ENCODE results near the gene CYP2F1.
"Not testable (repeated sequence)": the region's sequence is repeated elsewhere in the genome, so short reads cannot be mapped to it uniquely, and the experiment has no call there.

Gene CYP2F1

DNA sequence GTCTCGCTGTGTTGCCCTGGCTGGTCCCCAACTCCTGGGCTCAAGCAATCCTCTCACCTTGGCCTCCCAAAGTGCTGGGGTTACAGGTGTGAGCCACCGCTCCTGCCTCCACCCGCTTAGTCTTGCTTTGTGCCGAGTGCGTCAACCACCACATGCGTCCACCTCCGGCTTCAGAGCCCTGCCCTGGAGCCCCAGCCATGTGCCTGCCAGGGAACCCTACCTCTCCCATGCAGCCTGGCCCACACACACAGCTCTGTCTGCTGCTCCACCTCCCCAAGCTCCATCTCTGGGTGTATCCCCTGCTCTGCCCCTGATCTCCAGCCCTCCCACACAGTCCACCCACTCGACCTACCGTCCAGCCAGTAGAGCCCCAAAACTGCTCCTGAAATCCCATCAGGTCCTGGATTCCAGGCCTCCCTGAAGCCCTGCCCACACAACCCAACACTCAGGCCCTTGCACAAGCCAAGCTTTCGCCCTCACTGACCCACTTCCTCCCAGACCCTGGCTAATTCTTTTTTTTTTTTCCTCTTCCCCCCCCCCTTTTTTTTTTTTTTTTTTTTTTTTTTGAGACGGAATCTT lies 9.6 kb downstream of the CYP2F1 start:
- H3K4me3 ChIP-seq (ENCODE audit: low read depth, low read length): no peak overlapping the region

DNA sequence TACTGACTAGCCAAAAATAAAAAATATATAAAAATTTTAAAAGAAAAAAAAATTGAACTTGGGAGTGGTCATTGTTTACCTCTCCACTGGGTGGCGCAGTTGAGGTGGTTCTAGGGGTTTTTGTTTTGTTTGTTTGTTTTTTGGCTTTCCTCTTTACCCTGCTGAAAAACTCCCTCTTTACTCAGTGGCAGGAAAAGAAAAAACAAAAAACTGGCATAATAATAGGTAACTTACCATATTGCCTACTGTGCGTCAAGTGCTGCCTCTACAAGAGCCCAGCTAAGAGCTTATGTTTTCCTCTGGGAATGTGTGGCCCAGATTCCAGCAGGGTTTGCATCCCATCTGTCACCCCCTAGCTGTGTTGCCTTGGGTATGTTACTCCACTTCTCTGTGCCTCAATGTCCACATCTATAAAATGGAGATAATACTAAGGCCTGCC lies 12.6 kb downstream of the CYP2F1 start:
- H3K4me3 ChIP-seq (ENCODE audit: low read depth, low read length): not testable (repeated sequence)

DNA sequence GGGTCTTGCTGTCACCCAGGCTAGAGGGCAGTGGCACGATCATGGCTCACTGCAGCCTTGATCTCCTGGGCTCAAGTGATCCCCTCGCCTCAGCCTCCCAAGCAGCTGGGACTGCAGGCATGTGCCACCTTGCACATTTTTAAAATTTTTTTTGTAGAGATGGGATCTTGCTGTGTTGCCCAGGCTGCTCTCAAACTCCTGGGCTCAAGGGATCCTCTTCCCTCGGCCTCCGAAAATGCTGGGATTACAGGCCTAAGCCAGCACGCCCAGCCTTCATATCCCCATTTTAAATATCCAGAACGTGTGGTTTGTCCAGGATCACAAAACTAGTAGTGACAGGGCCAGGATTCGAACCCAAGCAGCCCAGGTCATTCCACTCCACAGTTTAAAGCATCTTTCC lies 13.1 kb downstream of the CYP2F1 start:
- H3K4me3 ChIP-seq (ENCODE audit: low read depth, low read length): not testable (repeated sequence)

DNA sequence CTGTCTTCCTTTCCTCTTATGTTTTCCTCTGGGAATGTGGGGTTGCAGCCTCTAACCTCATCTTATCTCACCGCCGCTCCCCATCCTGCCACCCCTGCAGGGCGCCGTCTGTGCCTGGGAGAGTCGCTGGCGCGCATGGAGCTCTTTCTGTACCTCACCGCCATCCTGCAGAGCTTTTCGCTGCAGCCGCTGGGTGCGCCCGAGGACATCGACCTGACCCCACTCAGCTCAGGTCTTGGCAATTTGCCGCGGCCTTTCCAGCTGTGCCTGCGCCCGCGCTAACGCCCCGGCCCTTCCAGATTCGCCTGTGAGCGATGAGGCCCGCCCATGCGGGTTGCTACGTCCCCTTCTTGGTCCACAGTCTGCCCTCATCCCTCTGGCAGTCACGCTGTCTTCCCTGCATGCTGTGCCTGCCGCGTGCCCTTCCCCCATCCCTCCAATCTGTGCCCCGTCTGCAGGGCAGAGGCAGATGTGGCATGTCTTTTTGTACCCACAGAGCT lies 13.6 kb downstream of the CYP2F1 start:
- H3K4me3 ChIP-seq (ENCODE audit: low read depth, low read length): not testable (repeated sequence)

DNA sequence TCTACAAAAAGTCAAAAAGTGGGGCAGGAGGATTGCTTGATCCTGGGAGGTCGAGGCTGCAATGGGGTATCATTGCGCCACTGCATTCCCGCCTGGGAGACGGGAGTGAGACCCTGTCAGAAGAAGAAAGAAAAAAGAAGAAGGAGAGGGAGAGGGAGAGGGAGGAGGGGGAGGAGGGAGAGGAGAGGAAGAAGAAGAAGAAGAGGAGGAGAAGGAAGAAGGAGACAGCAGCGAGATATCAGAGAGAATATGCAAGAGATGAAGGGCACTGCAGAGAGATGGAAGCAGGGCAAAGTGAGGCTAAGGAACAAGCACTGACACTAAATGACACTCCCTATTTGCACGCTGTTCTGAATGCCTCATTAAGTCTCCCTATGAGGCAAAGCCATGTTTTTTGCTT lies 14.5 kb downstream of the CYP2F1 start:
- no peak overlapping the region for H3K4me3 ChIP-seq (ENCODE audit: low read depth, low read length)

DNA sequence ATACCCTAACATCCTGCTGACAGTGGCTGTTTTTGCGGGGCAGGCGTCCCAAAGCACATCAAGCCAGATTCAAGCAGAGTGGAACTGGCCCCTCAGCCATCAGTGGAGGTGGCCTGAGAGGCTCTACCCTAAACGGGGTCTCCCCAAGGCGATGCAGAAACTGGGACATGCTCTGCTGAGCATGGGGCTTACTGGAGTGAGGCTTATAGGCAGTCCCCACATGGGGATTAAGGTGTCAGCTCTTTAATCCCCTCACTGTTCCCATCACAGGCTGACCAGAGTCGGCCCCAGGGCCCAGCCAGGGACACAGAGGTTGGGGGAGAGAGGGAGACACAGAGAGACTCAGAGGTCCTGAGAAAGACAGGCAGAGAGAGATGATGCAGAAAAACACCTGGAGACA lies 17.0 kb downstream of the CYP2F1 start:
- no peak overlapping the region for H3K4me3 ChIP-seq (ENCODE audit: low read depth, low read length)

DNA sequence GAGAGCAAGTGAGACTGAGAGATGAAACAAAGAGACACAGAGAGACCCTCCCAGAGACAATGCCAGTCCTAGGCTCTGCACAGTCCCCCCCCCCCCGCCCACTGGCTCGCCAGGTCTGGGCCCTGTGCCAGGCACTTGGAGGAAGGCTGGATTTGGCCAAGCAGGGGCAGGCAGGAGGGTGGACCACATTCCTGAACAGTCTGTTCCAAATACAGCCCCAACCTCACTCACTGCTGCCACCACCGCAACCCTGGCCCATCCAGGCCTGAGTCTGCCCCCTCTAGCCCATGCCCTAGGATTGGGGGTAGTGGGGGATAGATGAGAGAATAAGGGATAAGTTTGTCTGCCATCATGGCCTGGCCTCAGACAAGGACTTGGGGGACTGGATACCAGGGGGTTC lies 19.0 kb downstream of the CYP2F1 start:
- no peak overlapping the region for H3K4me3 ChIP-seq (ENCODE audit: low read depth, low read length)

DNA sequence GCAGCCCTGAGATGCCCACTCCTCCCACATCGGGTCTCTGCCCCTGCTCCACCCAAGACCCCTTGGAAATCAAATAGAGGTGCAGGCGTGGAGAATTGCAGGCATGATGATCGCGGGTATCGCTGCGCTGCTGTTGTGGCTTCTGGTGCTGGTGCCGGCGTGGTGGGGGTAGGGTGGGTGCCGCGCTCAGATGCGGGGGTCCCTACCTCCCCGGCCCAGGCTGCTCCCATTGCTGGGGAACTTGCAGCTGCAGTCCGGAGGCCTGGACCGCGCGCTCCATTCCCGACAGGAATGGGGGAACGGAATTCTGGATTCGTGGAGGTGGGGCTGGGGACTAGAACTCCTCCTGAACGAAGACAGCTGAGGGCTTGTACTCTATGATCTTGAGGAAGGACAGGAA lies 20.4 kb downstream of the CYP2F1 start:
- H3K4me3 ChIP-seq (ENCODE audit: low read depth, low read length): no peak overlapping the region

DNA sequence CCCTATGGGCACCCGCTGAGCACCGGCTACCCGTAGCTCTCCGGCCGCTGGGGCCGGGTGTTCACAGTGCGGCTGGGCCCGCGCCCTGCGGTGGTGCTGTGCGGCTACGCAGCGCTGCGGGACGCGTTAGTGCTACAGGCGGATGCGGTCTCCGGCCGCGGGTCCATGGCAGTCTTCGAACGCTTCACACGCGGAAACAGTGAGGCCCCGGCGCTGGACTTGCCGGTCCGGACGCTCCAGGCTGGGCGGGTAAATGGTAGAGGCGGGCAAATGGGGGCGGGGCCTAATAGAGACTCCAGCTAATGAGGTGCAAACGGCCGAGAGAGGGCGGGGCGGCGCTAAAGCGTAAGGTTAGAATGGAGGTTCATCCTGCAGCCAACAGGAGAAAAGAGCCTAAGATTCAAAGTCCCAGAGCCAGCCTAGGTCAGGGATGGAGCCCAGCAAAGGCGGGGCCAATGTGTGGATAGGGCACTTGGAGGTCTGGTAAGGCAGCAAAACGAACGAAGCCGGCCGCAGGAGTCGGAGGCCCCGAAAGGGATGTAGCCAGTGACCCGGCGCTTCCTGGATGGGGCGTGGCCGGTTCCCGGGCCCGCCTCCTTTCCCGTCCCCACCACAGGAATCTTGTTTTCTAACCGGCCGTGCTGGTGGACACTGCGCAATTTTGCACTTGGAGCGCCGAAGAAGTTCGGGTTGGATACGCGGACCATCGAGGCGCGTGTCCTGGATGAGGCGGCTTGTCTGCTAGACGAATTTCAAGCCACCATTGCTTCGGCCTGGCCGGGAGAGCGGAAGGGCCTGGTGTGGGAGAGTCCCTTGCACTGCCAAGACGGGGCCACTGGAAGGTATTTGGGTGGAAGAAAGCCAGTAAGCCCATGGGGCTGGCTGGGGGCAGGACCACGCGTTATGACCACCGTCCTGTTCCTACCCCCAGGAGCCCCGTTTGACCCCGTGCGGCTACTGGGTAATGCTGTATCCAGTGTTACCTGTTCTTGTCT lies 21.5 kb downstream of the CYP2F1 start:
- H3K4me3 ChIP-seq (ENCODE audit: low read depth, low read length): peak overlapping the region; percentile 37

DNA sequence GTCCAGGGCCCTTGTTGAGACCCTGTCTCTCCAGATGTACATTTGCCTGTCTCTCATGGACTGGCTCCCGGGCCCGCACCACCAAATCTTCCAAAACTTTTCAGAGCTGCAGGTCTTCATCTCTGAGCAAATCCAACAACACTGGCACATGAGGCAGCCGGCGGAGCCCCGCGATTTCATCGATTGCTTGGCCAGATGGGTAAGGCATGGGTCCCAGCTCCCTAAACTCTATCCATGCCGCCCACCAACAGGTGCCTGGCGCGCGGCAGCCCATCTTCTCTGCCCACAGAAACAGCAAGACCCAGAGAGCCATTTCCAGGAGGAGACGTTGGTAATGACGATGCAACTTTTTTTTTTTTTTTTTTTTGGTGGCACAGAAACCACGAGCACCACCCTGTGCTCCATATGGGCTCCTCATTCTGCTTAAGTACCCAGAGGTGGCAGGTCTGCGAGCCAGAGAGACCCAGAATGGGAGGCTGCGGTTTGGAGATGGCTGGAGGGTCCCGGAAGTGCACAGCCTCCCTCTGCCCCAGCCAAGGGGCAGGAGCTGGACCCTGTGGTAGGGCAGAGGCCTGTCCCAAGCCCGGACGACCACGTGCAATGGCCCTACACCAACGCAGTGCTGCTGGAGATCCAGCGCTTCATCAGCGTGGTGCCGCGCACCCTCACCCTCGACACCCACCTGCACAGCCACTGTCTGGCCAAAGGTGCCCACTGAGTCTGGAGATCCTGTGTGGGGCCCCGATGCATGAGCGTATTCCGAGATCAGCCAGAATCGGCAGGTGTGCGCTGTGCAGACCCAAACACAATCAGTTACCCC lies 22.6 kb downstream of the CYP2F1 start:
- H3K4me3 ChIP-seq (ENCODE audit: low read depth, low read length): no peak overlapping the region

DNA sequence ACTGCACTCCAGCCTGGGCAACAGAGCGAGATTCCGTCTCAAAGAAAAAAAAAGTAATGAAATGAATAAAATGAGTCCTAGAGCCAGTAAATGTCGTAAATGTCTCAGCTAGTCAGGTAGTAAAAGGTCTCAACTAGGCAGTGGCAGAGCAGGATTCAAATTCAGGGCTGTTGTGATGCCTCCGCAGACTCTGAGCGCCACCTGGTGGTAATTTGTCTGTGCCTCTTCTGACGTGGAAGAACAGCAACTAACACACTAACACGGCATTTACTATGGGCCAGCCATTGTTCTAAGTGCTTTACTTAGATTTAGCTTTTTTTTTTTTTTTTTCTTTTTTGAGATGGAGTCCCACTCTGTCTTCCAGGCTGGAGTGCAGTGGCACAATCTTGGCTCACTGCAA lies 30.2 kb downstream of the CYP2F1 start:
- H3K4me3 ChIP-seq (ENCODE audit: low read depth, low read length): no peak overlapping the region

DNA sequence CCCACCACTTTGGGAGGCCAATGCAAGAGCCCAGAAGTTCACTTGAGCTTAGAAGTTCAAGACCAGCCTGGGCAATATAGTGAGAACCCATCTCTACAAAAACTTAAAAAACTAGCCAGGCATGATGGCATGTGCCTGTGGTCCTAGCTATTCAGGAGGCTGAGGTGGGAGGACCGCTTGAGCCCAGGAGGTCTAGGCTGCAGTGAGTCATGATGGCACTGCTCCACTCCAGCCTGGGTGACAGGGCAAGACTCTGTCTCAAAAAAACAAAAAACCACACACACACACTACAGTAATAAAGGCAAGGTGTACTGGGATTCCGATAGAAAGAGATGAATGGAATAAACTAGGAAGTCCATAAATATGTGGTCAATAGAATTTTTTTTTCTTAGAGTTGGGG lies 35.6 kb downstream of the CYP2F1 start:
- H3K4me3 ChIP-seq (ENCODE audit: low read depth, low read length): no peak overlapping the region

DNA sequence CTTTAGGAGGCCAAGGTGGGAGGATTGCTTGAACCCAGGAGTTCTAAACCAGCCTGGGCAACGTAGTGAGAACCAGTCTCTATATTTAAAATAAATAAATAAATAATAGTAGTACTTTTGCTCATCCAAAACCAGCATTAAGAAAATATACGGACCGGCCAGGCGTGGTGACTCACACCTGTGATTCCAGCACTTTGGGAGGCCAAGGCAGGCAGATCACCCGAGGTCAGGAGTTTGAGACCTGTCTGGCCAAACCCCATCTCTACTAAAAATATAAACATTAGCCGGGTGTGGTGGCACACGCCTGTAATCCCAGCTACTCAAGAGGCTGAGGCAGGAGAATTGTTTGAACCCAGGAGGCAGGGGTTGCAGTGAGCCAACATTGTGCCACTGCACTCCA lies 36.8 kb downstream of the CYP2F1 start:
- H3K4me3 ChIP-seq (ENCODE audit: low read depth, low read length): not testable (repeated sequence)

DNA sequence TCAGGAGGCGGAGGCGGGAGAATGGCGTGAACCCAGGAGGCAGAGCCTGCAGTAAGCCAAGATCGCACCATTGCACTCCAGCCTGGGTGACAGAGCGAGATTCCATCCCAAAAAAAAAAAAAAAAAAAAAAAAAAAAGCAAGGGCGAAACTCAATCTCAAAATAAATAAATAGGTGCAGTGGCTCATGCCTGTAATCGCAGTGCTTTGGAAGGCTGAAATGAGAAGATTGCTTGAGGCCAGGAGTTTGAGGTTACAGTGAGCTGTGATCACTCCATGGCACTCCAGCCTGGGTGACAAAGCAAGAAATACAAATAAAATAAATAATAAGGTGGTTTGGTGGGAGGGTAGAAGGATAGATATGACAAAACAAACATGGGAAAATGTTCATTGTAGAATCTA lies 39.8 kb downstream of the CYP2F1 start:
- no peak overlapping the region for H3K4me3 ChIP-seq (ENCODE audit: low read depth, low read length)

DNA sequence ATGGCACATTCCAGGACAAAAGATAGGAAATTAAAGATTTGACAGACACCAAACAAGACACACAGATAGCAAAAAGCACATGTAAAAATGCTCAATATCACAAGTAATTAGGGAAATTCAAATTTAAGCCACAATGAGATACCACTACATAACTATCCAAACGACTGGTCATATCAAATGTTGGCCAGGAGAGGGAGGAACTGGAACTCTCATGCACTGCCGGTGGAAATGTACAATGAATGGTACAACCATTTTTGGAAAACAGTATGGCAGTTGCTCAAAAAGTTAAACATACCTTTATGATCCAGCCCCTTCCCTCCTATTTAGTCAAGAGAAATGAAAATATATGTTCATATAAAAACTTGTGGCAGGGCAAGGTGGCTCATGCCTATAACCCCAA lies 42.0 kb downstream of the CYP2F1 start:
- no peak overlapping the region for H3K4me3 ChIP-seq (ENCODE audit: low read depth, low read length)

DNA sequence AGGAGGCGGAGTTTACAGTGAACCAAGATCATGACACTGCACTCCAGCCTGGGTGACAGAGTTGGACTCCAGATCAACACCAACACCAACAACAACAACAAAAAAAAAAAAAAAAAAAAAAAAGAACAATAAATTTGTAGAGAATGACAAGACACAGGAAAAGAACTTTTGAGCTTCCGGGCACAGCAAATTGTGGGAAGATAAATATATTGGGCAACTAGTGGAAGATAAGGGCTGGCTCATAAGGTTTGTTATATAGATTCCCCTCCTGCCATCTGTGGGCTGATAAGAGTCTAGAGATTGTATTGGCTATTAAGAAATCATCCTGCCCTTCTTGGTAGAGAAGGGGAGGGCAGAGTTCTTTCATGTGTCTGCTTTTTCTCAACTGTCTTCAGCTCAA lies 45.6 kb downstream of the CYP2F1 start:
- no peak overlapping the region for H3K4me3 ChIP-seq (ENCODE audit: low read depth, low read length)

DNA sequence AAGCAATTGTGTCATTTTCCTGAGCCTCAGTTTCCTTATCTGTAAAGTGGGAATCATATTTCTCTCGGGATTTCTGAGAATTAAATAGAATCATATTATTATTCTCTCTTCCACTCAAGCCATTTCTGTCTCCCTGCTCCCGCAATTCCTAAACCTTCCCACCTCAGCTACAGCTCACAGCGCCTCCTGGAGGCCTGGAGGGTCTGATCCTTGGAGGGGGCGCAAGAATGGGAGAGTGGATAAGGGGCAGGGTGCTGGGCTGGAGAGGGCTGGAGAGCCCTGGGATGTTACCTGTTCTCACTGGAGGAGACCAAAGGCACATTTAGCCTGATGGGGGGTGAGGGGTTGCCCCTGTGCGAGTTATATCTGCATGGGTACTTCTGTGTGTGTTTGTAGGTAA lies 47.7 kb downstream of the CYP2F1 start:
- H3K4me3 ChIP-seq (ENCODE audit: low read depth, low read length): no peak overlapping the region

DNA sequence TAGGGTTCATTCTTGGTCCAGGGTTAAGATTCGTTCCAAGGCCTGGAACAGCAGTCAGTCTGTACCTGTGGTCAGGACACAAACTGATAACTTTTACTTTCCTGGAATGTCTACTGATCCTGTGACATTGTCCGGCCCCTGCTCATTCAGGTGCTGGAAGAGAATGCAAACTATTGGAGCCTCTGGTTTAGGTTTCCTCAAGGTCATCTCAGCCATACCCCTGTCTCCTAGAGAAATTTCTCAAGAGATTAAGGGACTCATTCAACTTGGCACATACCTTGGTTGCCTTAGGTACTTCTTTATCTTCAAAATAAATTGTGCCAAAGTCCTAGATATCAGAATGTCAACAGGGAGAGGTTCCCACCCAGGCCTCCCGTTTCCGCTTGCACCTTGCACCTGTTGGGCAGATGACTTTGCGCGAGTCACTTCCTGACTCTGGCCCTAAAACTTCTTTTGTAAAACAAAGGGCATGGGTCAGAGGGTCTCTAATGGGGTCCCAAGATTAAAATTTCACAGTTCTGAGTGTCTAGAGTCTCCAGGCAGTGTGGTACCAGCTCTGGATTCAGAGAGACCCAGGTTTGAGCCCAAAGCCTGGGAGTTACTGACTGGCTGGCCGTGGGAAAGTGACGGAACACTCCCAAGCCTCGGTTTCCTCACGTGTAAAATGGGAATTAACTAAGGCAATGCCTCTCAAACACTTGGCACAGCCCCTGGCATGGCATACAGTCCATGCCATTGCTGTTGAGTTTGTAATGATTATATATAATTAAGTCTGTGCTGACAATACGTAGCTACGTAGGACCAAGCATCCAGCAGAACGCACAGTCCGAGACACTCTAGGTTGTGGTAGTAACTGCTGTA lies 52.9 kb downstream of the CYP2F1 start:
- H3K4me3 ChIP-seq (ENCODE audit: low read depth, low read length): no peak overlapping the region

DNA sequence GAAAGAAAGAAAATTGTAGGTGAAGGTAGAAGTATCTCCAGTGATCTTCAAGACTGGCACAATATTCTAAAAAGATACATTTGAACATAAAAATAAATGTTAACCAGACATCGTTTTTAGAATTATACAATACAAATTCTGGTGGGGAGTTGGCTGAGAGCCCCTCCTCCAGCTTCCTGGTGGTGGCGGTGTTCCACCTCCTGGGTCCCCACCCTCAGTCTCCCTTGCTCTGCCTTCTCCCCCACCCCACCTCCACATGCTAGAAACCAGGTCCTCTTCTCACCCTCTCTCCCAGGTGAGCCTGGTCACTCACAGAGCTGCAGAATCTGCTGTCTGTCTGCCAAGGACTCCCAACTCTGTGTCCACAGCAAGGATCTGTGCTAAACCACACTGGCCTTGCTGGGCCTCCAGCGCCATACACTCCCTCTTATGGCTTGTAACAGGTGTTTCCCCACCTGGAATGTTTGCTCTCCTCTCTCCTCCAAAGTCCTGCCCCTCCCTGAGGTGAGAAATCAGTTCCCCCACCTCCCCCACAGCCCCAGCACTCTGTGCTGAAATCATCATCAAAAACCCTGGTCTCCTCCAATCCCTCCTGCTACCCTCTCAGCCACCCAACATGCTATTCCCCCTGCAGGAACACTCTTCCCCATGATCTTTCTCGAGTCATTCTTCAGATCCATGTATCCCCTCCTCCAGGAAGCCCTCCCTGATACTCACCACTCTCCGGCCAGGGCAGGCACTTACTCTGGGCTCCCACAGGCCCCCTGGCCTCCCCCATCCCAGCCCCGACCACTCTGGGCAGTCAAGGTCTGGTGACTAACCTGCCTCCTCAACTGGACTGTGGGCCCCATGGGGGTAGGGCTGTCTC lies 58.3 kb downstream of the CYP2F1 start:
- no peak overlapping the region for H3K4me3 ChIP-seq (ENCODE audit: low read depth, low read length)
